Astrocyte (in vitro differentiated cells and primary cell): ENCODE results near the gene AP2B1.

Experiments
- CTCF ChIP-seq: IDR thresholded peaks from 2 replicates; pipeline ENCODE4 v1.5.1; 2011; ENCODE audit warnings: low read depth, mild to moderate bottlenecking, inconsistent platforms, low read length, moderate library complexity; ENCODE audit not compliant: insufficient read depth
- EZH2 ChIP-seq: IDR thresholded peaks from 2 replicates; pipeline ENCODE4 v1.6.1; 2012; ENCODE audit warnings: mild to moderate bottlenecking, low read length, inconsistent platforms; ENCODE audit not compliant: insufficient read depth

GRCh38 chr17:35740216-35740615 is 153.1 kb downstream of the AP2B1 start:
- no peak for TF ChIP-seq CTCF
- TF ChIP-seq EZH2 = no peak
